ENCODE measurements around the gene PAH.

The PAH gene

DNA sequence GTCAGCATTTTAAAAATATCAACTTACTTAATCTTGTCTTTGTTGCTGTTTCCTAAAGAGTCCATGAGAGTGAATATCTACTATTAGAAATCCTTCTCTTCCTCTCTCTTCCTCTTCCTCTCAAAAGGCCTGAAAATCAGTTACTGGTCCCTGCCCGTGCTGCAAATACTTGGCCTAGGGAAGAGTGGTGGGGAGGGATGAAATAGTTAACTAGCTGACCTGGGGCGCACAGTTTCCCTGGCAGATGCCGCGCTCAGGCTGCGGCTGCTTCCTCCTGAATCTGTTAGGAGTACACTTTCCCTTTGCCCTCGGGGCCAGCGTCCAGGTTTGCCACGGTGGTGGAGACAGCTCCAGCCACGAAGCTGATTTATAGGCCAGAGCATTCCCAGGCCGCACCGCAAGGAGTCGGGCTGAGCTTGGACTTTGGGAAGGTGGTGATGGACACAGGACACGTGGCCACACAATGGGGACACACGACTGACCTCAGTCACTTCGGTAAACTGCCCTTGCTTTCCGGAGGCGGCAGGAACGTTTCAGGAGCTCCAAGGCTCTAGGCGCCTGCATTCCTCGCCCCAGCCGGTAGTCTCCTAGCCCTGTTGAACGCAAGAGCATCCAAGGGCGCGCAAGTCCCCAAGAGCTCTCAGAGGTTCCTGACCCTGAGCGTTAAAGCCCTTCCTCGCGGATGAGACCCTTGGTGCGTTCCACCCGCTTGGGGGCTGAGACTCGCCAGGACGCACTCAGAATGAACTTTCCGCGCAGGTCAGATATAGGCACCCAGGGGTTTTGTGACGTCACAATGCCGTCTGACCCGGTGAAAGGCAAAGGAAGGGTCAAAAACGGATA lies 33.3 kb upstream of the PAH start:
- no peak for DNase-seq

DNA sequence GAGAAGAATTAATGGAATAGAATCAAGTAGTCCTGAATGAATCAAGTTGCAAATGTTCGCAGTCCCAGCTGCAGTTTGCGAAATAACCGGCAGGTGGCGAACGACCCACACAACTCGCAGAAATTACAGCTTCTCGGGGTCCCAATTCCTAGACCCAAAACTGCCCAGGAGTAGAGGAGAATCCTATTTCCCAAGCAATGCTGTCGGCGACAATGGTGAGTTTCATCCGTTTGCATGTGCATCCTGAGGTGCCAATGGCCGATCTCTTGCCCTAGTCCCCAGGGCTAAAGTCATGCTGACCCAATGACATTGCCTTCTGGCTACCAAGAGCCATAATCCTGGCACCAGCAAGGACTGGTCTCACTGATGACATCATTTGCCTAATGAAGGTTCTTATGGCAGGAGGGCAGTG lies 31.9 kb upstream of the PAH start:
- DNase-seq = peak; percentile 8

DNA sequence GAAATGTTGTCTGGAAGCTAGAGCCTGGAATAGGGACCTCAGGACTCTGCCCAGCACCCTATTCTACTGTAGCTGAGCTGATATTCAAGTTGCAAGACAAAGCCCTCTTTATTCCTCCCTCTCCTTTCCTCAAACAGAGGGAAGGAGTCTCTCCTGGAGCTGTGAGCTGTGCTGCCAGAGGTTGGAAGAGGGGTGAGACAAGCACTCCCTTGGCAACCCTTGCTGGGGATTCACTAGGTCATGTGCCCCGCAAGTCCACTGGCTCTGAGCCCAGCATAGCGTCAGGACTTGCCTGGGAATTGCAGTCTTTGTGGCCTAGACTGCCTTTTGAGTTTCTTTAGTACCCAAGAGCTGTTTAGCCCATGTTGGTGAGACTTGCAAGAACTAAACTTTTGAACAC lies 29.0 kb upstream of the PAH start:
- DNase-seq = no peak

DNA sequence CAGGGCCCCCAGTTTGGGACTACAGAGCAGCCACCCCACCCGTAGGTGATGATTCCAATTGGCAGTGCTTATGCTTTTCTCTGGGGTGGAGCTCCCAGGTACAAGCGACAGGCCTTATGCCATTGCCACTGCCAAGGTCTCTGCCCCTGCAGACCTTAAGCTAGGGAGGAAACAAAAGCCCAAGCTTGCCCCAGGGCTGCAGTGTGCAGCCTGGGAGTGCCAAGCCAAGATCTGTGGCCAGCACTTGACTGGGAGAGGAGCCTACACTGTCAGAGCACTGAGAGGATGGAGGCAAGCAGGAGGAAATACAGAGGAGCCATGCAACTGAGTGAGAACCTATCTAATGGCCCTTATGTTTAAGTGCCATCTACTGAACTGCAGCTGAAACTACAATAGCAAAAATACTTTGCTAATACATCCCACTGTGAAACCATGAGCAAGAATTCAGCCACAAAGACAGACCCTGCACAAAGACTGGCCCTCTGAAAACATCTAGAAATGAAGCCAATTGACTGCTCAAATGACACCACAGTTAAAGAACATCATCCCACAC lies 22.7 kb upstream of the PAH start:
- no peak for DNase-seq

DNA sequence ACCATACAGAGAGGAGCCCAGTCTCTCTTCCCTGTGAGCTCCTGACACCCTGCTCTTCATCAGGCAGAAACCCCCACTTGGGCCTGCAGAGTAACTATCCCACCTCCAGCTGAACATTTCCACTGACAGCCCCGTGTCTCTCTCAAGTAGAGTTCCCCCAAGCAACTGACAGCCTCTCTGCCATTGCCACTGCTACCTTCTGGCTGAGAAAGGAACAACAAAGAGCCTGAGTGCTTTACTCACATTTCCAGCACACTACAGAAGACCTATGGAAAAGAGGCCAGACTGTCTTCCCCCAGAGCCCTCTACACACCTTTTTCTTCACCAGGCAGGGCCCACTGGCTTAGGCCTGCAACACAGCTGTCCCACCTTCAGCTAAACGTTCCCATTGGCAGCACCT lies 22.0 kb upstream of the PAH start:
- no peak for DNase-seq

DNA sequence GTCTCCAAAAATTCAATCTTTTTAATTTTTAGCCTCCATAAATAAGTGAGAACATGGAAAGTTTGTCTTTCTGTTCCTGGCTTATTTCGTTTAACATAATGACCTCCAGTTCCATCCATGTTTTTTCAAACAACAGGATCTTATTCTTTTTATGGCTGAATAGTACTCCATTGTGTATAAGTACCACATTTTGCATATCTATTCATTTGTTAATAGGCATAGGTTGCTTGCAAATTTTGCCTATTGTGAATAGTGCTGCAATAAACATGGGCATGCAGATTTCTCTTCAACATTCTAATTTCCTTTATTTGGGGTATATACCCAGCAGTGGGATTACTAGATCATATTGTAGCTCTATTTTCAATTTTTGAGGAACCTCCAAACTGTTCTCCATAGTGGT lies 16.1 kb upstream of the PAH start:
- DNase-seq = no peak

DNA sequence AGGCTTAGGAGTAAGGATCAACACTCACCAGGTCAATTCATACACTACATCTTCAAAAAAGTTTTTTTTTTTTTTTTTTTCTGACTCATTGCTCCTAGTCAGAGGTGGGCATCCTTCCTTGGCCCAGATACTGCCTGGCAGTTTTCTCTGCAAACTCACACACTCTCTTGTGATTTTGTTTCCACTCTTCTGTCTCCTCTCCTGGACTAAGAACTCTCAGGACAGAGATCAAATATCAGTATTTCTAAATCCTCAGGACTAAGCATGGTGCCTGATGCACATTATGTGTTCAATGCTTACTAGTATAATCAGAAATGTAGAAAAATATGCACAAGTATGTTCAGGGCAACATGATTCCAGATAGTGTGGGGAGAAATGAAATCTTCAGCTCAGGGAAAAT lies 10.2 kb upstream of the PAH start:
- DNase-seq = no peak

DNA sequence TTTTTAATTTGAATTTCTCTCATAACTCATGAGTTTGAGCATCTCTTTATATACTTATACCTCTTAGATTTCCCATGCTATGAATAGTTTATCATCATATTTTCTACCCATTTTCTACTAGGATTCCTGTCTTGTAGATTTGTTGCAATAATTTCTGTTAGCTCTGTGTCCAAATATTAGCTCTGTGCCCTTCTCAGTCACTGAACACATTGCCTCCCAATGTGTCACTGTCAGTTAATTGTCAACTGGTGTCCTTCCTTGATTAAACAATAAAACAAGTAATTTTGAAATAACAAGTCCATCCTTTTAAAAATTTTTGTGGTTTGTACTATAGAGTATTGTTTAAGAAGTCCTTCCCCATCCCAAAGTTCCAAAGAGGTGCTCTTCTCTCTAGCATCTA lies 4.2 kb upstream of the PAH start:
- DNase-seq = no peak

DNA sequence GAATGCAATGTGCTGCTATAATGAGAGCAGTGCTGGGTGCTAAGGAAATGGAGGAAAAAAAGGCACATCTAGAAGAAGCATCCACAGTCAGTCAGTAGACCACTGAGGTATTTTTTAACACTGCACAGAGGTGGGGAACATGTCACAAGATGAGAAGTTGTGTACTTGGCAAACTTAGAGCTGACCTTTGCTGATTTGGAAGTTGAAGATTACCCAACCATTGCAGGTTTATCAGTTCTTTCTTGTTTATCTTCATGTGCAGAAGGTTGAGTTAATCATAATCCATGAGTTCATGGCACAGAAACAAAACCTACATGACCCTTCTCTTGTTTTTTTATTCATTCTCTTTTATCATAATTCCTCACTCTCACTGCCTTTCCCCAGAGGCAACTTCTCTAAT lies 3.2 kb upstream of the PAH start:
- DNase-seq = no peak

DNA sequence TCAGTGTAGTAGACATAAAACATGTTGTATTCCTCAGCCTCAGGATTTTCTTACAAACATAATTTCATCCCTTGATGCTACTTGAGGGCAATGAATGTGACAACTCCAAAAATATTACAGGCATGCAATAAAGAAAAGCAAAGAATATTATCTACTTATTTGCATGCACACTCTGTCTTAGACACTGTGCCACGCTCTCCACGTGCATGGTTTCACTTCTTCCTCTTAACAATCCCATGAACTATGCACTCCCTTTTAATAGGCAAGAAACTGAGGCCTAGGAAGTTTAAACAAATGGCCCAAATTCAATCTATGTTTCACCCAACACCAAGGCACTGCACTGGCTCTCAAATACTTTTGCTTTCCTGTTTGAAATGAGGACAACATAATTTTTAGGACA lies 1.8 kb upstream of the PAH start:
- no peak for DNase-seq

DNA sequence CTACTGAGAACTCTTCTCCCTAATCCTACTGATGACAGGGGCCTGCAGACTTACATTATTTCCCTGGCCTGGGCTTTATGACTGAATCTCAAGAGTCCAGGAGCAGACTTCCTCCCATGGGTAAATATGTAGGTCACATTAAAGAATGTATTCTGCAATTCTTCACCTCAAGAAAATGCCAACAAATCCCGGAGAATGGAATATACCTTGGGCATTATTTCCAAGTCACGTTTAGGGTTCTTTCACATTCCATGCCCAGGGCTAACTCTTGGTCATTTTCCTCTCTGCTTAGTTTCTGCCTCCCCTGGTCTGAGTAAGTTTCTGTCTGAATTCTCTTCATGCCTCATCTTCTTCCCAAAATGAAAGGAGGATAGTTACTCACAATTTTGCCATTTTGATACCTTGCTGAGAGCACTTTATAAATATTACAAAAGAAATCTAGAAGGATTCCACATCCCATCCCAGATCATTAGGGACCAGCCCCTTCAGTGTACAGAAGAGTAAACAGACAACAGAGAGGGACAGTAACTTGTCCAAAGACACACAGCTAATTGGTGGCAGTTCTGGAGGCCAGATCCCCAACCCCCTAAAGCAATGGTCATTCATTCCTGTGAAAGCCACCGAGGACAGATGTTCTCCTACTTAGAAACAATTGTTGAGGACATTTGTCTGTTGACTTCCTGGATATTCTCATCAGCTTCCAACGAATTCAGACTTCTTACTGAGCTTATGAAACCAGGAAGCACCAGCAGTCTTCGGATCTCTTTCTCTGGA lies 605 bp downstream of the PAH start:
- no peak for DNase-seq

DNA sequence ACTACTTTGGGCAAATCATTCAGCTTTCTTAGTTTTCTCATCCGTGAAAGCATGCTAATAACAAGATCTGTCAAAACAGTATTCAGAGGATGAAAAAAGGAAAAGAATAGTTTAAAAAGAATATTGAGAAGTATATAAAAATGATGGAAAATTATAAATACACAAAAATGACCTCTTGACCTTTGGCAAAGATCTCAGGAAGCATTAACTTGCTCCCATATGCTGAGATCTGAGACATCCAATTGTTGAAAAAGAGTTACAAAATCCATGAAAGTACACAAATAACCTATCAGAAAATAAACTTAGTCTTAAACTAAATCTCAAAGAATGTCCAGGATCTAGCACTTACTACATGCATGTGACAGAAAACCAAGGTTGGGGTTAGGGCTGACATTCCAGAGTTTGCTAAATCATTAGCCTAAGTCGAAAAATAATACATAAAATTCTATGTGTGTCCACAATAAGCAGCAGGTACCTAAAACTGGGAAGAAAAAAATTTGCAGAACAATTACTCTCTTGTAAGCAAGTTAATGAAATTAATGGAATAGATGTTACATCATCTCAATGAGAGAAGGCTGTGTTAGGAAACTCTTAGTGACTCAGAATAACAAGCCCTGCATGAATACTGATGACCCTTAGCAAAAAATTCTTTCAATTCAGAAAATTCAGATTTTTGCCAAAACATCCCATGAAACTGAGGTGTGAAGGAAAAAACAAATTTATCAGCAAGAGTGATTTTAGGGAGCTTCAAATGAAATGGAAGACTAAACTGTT lies 3.4 kb downstream of the PAH start:
- no peak for DNase-seq

DNA sequence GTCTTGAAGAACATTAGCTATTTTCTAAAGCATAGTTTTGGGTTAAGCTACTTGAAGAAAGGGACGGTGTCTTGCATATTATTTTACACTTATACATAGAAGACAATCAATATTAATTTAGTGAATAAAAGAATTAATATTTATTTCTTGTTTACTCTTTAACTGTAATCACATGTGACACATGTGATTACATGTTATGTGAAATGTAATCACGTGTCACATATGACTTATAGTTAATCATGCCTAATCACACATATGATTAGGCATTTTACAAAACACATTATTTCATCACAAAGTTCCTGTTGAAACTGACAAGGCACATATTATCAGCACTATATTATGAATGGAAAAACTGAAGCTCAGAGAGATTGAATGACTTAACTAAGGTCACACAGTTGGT lies 4.8 kb downstream of the PAH start:
- DNase-seq = no peak

DNA sequence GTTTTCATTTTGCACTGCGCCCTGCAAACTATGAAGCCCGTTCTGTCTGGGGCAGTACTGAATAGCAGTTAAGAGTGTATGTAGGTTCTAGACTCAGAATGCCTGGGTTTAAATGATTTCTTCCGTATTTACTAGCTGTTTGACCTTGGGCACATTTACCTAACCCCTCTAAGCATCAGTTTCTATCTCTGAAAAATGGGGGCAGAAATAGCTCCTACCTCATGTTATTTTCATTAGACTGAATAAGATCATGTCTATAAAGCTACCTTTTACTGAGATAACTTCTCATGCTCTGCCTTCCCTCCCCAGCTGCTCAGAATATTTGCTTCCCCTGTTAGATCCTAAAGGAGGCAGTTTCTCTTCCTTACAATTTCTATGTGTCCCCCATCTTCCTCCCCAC lies 5.7 kb downstream of the PAH start:
- DNase-seq = no peak

DNA sequence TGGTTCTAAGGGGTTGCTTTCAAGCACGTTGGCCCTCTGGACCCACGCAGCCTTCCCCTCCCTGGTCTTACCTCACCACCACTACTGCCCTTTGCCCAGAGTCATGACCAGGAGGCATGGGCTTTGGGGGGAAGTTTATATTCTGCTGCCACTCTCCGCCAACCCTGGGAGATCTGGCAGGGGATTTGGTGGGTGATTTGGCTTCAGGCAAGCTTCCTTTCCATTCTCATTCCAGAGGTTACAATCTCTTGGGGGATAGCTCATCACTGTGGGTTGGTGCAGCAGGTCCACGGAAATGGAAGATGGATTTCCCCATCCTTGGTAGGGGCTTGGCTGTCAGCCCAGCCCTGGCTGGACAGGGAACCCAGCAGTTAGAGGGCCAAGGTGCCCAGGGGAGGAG lies 6.3 kb downstream of the PAH start:
- no peak for DNase-seq

DNA sequence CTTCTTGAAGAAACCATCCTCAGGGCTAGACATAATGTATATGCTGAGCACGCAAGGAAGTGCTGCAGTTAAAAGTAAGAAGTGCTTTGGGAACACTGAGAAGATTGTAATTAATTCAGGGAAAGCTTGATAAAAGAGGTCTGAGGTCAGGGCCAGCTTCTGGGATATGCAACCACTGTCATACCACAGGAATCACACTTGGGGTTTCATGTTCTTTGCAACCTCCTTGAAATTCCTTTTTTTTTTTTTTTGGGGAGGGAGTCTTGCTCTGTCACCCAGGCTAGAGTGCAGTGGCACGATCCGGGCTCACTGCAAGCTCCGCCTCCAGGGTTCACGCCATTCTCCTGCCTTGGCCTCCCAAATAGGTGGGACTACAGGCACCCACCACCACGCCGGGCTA lies 6.9 kb downstream of the PAH start:
- DNase-seq = no peak

DNA sequence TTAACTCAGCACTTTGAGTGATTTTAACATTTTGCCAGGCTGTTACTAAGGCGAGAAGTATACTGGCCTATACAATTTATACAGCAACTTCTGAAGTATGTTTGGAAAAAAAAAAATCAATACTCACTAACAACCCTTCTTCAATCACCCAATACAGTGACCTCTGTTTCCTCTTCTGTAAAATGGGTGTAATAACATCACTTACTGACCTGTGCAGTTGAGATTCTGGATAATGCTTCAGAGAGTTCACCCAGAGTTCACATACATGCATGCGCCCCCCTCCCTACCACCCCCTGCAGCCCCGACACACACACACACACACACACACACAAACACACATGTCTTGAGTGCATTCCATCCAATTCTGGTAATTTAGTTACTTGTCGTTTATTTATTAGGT lies 9.1 kb downstream of the PAH start:
- no peak for DNase-seq

DNA sequence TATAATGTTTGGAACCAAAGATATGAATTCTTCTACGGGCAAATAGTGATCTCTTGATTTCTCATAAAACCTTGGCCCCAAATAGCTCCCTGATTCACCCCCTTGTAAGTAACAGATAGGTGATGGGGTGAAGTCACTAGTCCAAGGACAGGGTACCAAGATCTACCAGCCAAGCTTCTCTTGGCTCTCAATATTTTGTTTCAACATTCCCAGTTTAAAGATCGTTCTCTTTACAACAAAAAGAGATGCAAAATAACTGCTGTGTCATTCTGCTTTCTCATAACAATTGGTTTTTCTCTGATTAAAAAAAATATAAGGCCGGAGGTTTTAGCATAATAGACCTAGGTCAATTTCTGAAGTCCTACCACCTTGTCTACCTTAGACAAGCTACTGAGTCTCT lies 11.8 kb downstream of the PAH start:
- no peak for DNase-seq

DNA sequence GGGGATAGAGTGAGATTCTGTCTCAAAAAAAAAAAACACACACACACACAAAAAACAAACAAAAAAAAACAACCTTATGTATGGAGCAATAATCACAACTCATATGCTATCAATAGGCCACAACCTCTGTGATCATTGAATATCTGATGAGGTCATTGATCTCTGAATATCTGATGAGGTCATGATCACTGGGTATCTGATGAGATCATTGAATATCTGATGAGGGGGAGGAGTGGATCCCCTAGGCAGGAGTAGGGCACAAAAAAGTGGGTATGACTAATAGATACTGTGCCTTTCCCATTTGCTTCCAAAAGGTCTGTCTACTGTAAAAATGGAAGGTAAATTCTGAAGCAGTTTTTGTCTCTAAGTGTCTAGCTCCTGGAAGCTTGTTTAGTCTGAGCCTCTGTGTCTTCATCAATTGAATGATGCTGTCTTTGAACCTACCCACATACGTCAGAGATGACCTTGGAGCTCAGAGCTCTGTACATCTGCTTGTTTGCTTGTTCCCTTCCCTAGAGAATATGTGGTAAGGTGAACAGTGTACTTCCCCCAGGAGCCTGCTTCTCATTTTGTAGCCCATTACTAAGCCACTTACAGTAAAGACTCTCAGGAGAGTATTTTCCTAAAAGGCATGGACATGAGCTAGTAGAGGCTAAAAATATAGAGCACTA lies 13.6 kb downstream of the PAH start:
- no peak for DNase-seq

DNA sequence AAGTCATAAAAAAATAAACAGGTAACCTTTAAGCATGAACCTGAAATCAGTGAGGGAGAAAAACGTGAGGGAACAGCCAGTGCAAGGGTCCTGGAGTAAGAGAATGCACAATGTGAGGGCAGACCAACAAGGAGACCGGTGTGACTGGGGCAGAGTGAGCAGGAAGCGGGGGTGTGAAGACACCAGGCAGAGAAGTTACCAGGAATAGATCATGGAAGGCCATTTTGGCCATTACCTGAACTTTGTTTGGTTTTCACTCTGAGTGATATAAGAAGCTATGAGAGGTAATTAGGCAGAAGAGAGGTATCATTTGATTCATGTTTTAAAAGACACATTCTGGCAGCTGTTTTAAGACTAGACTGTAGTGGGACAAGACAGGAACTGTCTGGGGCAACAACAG lies 15.0 kb downstream of the PAH start:
- DNase-seq = no peak

DNA sequence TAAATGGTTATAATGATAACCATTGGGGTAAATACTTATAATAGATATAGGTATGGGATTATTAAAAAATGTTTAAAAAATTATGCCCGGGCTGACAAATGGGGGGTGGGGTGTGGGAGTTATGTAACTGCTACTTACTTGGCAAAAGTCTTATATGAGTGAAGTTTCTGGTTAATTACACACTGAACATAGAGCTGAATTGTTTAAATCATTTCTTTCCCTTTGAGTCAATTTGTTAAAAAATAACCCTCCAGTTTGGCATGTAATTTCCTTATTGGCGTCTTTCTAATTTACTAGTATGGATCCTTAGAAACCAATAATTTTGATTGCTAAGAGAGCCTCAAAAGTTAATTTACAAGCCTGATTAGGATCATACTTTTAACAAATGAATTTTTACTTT lies 16.7 kb downstream of the PAH start:
- no peak for DNase-seq

DNA sequence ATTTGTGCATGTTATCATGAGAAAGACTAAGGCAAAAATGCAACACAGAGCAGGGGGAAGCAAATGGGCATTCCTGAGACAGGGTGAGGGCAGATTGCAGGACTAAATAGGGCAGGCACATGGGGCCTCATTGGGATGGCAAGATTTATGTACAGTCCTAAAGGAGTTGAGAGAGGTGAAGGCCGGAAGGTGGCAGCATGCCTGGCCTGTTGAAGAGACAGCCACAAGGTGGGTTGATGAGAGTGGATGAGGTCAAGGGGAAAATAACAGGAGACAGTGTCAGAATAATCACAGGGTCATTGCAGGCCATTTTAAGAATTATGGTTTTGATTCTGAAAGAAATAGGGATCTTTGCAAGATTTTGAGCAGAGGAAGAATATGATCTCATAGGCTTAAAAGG lies 21.0 kb downstream of the PAH start:
- no peak for DNase-seq

DNA sequence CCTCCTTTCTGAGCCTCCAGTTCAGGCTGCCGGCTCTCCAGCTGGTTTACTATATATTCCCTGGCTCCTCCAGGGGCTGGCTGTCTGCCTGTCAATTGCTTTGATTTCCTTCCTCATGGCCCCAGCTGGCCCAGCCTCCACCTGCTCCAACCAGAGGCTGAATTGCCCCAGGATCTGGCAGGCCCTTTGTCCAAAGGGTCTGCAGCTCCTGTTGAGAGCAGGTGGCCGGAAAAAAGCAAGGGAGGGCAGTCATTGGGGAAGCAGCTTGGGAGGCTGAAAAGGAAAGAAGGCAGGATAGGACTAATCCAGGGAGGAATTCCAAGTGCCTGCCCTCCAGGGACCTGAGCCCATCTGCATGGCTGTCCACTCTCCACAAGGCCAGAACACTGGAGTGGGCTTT lies 25.3 kb downstream of the PAH start:
- DNase-seq = no peak
